OCI-LY1 (cell line): ENCODE measurements around the gene TMEM11.

Experiments
- CTCF ChIP-seq: fragments of 200-600 bp; sonication (generic), shearing (Covaris generic); IDR thresholded peaks from 2 replicates; pipeline ENCODE4 v1.5.1; 2017; ENCODE audit warnings: mild to moderate bottlenecking, antibody characterized with exemption, low read length, moderate library complexity, mixed read lengths
- EZH2 ChIP-seq: fragments of 200-600 bp; sonication (generic), shearing (Covaris generic); IDR thresholded peaks from 2 replicates; pipeline ENCODE4 v1.8.0; 2017; ENCODE audit warnings: borderline replicate concordance, mixed run types, mild to moderate bottlenecking, antibody characterized with exemption, low read length, moderate library complexity, mixed read lengths

GRCh38 chr17:21231533-21231932 lies 17.6 kb upstream of the TMEM11 start:
- no peak for TF ChIP-seq CTCF
- no peak for TF ChIP-seq EZH2
